ENCODE results near the gene CATSPER4. TPM values are rescaled to one million over a fixed set of nuclear protein-coding genes. Genes with fewer than 3 reads are reported as not detected.

CATSPER4 gene
- total RNA-seq, 1 donor: not detected

GRCh38 chr1:26195805-26196204 lies 5.4 kb downstream of the CATSPER4 start:
- no peak for TF ChIP-seq CTCF (IDR thresholded peaks at IDR 0.05; ENCODE audit: insufficient read depth, low read depth, low read length)
- H3K4me3 ChIP-seq (ENCODE audit: low read depth, low read length): no peak overlapping the region
- DNase-seq (ENCODE audit: low read depth): no peak

- no peak for DNase-seq (ENCODE audit: low read depth)
- no peak for TF ChIP-seq CTCF (IDR thresholded peaks at IDR 0.05; ENCODE audit: insufficient read depth, low read depth, low read length)
- H3K4me3 ChIP-seq (ENCODE audit: low read depth, low read length): no peak overlapping the region
Measured at GRCh38 chr1:26197301-26197700, 6.9 kb downstream of the CATSPER4 start.

GRCh38 chr1:26197813-26198212 lies 7.4 kb downstream of the CATSPER4 start:
- no peak overlapping the region for H3K4me3 ChIP-seq (ENCODE audit: low read depth, low read length)
- DNase-seq (ENCODE audit: low read depth): no peak
- no peak for TF ChIP-seq CTCF (IDR thresholded peaks at IDR 0.05; ENCODE audit: insufficient read depth, low read depth, low read length)

- DNase-seq (ENCODE audit: low read depth): no peak
- no peak for TF ChIP-seq CTCF (IDR thresholded peaks at IDR 0.05; ENCODE audit: insufficient read depth, low read depth, low read length)
- no peak overlapping the region for H3K4me3 ChIP-seq (ENCODE audit: low read depth, low read length)
Measured at GRCh38 chr1:26200413-26200812, 10.0 kb downstream of the CATSPER4 start.

GRCh38 chr1:26203642-26204318 lies 13.4 kb downstream of the CATSPER4 start:
- DNase-seq (ENCODE audit: low read depth): no peak
- no peak overlapping the region for H3K4me3 ChIP-seq (ENCODE audit: low read depth, low read length)
- TF ChIP-seq CTCF (IDR thresholded peaks at IDR 0.05; ENCODE audit: insufficient read depth, low read depth, low read length): no peak

GRCh38 chr1:26210147-26210870 lies 19.9 kb downstream of the CATSPER4 start:
- no peak overlapping the region for H3K4me3 ChIP-seq (ENCODE audit: low read depth, low read length)
- no peak for TF ChIP-seq CTCF (IDR thresholded peaks at IDR 0.05; ENCODE audit: insufficient read depth, low read depth, low read length)

More at GRCh38 chr1:26210147-26210870, 19.9 kb downstream of the CATSPER4 start:
- DNase-seq (ENCODE audit: low read depth): no peak
